Stimulated activated CD4-positive, alpha-beta T cell treated with anti-CD3 and anti-CD28 coated beads, TNF-alpha, amount 100 ng/mL, for 24 hours (primary cell): ENCODE results near the gene ACYP2.
"Not testable (repeated sequence)": the region's sequence is repeated elsewhere in the genome, so short reads cannot be mapped to it uniquely, and the experiment has no call there.

Experiments
- DNase-seq, 3 experiments: peaks; one replicate each; pipeline ENCODE4 v3.0.0-alpha.2; 2020; ENCODE audit warnings: low read depth in 3 of 3

The ACYP2 gene

DNA sequence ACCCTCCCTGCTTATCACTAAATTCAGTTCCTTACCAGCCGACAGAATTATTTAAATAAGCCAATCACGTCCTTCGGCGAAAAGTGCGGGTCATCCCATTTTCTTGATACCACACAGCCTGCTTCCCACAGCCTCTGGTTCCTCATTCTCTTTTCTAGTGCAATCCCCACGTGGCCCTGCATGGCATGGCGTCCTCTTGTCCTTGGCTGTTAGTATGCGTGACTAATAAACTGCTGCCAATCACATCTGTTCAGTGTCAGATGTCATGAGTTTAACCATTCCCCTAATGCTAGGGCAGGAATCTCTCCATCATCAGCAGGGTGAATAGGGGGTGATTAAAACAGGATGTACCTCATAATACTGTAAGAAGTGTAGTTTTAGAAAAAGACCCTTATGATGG, 203.4 kb downstream of the ACYP2 start:
- DNase-seq: no peak

DNA sequence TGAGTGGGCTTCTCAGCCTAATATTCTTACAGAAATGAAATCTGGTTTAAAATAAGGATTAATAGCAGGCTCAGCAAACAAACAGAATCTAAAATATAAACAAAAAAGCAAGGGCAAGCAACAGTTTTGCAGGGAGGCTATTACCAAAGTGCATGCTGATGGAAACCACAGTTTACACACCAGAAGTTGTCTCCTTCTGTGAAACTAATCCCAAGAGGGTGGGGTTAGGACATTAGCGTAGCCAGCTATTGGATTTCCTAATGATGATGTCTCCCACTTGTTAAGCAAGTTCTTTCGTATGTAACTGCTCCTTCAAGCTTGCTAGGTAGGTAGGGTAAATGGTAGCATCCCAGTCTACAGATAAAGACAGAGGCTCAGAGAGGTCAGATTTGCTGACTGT, 205.6 kb downstream of the ACYP2 start:
- no peak for DNase-seq

DNA sequence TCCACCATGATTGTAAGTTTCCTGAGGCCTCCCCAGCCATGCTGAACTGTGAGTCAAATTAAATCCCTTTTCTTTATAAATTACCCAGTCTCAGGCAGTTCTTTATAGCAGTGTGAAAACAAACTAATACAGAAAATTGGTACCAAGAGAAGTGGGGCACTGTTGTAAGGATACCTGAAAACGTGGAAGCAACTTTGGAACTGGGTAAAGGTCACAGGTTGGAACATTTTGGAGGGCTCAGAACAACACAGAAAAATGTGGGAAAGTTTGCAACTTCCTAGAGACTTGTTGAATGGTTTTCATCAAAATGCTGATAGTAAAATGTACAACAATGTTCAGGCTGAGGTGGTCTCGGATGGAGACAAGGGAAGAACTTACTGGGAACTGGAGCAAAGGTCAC, 209.1 kb downstream of the ACYP2 start:
- not testable (repeated sequence) for DNase-seq

DNA sequence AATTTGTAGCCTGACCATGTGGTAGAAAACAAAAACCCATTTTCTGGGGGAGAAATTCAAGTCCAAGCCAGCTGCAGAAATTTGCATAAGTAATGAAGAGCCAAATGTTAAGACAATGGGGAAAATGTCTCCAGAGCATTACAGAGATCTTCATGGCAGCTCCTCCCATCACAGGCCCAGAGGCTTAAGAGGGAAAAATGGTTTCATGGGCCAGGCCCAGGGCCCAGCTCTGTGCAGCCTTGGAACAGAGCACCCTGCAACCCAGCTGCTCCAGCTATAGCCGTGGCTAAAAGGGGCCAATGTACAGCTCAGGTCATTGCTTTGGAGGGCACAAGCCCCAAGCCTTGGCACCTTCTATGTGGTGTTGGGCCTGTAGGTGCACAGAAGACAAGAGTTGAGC, 209.7 kb downstream of the ACYP2 start:
- no peak for DNase-seq

DNA sequence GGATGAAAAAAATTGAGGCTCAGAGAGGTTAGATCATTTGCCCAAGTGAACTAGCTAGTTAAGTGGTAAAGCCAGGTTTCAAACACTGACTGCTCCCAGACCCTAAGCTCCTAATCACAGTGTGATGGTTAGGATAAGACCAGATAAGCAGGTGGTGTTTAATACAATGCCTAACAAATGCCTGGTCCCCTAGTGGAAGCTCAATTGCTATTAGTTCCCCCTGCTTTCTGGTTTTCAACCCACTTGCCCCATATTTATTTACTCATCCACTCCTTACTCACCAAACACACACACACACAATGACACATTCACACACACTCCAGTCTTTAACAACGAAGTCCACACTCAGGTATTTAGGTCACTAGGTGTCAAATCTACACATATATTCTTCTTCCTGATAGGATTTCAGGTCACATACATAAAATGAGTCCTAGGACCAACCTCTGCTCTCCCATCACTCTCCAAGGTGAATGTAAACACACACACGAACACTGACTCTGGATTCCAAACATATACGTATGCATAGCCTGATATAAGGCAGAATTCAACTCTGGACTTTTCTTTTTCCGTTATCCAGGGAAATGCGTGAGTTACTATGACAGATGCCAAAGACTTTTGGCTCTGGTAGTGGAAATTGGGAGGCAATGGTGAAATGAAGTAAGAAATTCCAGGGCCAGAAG, 214.2 kb downstream of the ACYP2 start:
- DNase-seq: no peak

DNA sequence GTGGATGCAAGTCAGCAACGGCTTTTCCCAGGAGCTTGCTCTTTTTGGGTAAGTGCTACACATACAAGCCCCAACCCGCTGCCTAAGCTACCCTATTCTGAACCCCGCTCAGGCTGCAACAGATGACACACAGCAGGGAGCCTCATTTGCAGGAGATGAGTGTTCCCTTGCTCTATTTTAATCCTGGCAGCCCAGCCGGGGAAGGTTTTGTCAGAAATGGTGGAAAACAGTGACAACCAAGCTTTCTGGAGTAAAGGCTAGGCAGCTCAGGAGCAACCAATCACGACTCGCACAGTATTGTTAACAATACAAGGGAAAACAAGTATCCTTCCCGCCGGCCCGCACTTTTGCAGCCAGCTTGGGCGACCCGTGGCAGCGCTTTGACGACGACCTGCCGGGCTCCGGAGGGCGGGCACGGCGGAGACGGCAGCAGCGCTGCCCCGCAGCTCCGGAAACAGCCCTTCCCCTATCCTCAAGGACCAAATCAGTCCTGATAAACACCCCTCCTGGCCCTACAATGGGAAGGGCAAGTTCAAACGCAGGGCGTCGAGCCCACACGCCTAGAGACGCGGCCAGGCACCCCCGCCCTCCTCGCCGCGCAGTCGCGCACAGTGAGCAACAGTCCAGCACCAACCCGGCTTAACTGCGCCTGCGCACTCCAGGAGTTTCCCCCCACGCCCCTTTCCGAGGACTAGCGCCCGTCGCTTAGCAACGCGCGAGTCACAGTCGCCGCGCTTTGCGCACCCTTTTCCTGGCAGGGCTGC, 214.9 kb downstream of the ACYP2 start:
- DNase-seq: peak; percentile 73 to 88 (median 76)

DNA sequence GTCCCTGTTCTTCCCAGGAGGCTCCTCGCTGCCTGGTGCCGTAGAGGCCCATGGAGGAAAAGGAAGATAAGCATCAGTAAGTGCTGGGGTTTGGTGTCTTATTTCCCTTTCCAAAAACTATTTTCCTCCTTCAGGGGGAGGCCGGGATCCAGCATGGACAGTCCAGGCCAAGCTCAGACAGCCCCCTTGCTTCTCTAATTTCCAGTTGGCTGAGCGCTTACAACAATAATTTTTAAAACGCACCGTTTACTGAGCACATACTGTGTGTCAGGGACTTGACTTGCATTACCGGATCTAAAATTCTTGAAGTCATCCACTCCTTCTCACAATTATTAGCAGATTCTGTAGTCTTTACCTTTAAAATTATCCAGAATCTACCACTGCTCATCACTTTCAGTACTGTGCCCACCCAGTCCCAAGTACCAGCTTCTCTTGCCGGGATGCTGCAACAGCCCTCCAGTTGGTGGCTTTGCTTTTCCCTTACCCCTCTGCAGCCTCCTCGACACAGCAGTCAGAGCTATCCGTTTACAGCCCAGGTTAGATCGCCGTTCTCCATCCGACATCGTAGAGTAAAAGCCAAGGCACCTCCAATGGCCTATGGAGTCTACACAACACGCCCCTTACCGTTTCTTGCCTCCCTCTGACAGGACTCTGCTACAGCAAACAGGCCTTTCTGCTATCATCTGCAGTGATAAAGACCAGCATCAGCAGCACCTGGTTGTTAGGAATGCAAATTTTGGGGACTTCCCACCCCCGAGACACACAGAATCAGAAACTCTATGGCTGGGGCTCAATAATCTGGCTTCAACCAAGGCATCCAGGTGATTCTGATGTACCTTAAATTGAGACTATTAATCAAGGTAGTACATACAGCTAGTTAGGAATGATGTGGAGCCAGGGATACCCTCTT, 215.8 kb downstream of the ACYP2 start:
- no peak for DNase-seq

DNA sequence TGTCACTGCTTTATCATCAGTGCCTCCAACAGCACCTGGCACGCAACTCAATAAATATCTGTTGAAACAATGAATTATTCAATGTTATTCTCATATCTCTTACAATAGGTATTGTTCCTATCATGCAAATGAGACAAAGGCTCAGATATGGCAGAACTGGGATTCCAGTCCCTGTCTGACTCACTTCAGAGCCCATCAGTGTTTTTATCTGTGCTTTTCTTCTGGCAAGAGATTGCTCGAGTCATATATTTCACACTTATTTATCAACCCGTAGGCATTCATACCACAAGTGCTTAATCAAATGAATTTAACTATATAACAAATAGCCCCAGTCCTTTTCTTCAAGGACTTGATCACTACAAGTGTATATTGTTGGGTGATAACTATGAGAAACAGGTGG, 217.0 kb downstream of the ACYP2 start:
- no peak for DNase-seq

DNA sequence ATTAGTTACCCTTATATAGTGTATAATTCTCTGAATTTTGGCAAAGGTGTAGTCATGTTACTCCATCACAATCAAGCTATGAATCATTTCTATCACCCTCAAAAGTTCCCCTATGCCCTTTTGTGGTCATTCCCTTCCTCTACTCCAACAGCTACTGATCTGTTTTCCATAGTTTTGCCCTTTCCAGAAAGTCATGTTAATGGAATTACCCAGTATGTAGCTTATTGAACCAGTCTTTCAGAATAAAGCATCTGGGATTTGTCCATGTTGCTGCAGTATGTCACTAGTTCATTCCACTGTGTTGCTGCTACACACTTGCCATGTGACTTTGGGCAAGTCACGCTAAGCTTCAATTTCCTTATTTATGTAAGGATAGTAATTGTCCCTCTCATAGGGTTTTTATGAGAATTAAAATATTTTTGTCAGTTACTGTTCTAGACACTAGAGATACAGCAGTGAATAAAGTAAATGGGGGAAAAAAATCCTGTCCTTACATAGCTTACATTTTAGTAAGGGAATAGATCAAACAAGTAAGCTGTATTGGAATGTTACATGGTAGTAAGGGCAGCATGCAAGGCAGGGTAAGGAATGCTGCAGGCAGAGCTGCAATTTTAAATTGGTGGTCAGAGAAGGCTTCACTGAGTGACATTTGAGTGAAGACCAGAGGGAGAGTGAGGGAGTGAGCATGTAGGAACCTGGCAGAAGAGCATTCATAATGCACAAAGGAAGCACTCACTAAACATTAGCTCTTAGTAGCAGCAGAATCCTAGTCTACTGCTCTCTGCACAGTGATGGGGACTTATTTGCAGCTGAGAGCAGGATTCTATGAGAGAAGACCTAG, 220.9 kb downstream of the ACYP2 start:
- DNase-seq: no peak

DNA sequence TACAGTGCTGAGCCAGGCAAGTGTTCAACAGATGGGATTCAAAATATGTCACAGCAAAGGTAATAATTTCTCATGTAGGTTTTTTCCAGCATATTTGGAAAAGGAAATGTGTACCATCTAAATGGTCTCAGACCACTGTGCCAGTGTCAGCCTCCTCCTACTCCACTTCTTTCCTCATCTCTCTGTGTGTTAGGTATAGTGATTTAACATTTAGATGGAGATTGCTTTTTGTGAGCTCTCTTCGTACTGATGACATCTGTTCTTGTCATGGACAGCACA, 221.5 kb downstream of the ACYP2 start:
- no peak for DNase-seq

DNA sequence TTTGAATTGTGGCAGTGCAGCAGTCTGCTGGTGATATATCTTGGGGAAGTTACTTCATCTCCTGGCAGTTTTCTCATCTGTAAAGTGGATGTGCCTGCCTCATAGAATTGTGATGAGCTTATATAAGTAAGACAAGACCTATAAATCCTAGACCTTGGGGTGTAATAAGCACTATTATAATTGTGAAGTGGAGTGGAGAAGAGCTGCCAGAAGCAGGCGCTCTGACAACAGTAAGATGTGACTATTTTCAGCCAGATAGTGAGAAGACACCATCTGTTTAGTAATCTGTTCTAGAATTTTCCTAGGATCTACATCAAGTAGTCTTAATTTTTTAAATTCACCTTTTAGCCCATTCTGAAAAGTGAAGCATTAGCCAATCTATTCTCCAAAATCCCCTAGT, 226.2 kb downstream of the ACYP2 start:
- DNase-seq: no peak

DNA sequence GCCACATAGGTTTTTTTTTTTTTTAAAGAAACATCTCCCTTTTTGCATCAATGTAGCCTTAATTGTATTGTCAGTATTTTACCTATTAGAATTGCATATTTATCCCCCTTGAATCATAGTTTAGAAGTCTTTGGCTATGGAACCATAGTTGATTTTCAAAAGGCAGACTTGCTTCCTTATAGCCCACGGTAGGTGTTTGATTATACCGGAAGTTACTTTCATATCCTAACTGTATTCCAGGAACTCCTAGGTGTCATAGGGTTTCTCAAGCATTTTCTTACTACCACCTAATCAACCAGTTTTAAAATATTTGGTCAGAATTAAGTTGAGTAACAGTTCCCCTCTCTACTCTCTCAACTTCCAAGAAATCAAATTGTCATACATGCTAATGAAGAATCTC, 227.2 kb downstream of the ACYP2 start:
- no peak for DNase-seq

DNA sequence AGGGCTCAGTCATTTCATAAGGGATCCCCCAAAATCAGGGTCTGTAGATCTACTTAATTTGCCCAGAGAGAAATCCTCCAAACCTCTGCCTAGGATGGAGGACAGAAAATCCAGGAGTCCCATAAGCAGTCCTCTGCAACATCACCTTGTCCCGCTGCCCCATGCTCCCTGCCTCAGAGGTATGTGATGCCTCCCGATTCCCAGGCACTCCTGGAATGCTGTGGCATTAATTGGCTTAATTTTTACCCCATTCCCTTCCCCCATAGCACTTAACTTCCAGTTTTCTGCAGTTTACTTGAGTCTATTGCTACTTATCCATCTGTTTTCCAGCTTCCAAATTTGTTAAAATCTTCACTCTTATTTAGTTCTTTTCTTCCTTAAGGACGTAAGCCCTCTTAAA, 232.2 kb downstream of the ACYP2 start:
- no peak for DNase-seq

DNA sequence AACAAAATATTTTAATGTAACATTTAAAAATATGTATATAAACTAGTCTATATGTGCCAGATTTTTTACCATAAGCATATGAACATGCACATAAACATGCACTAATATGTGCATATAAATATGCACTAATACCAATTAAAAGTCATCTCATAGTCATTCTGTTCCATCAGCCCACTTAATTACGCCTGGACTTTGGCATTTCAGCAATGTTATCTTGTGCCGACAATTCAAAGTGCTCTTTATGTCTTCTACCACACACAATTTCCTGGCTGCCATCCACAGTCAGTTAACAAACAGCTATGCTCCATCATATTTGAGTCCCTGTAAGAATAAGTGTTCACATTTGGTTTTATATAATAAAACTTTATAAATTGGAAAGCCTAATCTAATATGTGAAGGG, 233.2 kb downstream of the ACYP2 start:
- DNase-seq: no peak

DNA sequence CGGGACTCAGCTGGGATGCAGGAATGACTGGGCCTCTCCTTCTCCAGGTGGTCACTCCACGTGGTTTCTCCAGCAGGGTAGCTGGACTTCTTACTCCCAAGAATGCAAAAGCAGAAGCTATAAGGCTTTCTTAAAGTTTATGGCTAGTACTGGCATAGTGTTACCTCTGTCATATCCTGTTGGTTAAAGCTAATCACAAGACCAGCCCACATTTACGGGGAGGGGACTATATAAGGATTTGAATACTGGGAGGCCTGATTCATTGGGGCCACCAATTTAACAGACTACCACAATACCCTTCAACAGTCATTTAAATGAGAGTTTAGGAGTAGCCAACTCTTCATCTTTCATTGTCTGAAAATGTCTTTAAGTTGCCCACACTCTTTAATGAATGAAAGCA, 235.0 kb downstream of the ACYP2 start:
- no peak for DNase-seq

DNA sequence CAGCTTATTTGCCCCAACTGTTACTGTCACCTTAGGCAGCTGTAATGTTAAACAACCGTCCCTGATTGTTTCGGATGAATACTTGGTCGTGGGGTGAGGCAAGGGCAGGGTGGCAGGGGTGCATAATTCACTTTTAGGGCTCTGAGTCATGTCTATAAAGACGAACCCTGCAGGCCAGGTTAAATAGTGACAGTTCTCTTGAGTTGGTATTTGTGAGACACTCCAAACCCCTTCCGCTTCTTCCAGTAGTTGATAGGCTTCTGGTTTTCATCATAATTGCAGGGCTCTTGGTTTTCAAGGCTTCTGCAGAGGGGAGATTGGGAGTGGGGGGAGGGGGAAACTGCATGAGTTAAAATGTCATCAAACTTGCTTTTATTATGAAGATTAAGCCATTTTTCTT, 237.8 kb downstream of the ACYP2 start:
- no peak for DNase-seq
